DMS53 treated with DMSO at 0.1 percent for 48 hours (cell line): ENCODE results near the gene CDCP1.

ENCODE experiments used
- DNase-seq: peaks from one replicate; lab custom pipeline; 2025; ENCODE audit not compliant: unreplicated experiment; lab: John Stamatoyannopoulos, UW

CDCP1 gene, protein sequence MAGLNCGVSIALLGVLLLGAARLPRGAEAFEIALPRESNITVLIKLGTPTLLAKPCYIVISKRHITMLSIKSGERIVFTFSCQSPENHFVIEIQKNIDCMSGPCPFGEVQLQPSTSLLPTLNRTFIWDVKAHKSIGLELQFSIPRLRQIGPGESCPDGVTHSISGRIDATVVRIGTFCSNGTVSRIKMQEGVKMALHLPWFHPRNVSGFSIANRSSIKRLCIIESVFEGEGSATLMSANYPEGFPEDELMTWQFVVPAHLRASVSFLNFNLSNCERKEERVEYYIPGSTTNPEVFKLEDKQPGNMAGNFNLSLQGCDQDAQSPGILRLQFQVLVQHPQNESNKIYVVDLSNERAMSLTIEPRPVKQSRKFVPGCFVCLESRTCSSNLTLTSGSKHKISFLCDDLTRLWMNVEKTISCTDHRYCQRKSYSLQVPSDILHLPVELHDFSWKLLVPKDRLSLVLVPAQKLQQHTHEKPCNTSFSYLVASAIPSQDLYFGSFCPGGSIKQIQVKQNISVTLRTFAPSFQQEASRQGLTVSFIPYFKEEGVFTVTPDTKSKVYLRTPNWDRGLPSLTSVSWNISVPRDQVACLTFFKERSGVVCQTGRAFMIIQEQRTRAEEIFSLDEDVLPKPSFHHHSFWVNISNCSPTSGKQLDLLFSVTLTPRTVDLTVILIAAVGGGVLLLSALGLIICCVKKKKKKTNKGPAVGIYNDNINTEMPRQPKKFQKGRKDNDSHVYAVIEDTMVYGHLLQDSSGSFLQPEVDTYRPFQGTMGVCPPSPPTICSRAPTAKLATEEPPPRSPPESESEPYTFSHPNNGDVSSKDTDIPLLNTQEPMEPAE

DNA sequence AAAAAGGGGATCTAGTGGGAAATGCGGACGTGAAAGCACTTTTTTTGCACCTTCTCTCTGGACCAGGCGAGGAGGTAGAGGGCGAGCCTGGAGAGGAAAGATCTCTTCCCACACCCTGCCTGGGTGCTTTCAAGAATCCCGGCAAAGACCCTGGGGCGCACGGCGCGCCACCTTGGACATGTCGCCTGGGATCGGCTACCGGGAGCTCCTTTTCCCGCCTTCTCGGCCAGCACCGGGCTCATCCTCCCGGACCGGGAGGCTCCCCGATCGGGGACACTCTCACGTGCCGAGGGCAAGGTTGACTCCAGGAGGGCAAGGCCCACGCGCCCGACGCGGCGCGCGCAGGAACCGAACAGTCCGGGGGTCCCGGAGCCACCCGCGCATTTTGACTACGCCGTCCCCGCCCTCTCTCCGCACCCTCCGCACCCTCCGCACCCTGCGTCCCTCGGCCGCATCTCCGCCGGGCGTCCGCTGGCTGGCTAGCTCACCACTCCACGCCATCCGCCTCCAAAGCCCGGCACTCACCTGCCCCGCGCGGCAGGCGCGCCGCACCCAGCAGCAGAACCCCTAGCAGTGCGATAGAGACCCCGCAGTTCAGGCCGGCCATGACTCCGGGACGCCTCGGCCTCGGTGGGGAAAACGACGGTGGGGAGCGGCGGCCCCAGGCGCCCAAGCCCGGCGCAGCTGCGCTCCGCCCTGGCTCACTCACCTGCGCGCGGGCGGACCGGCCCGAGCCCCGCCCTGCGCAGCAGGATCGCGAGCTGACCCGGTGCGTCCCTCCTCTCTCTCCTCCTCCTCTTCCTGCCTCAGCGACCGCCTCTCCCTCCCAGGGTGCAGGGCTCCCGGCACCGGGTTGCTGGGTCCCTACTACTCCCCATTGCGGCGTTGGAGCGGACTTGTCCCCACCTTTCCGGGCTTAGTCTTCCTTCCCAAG lies at the start of gene CDCP1:
TSS of gene CDCP1 (minus strand) at position 698 of the 934 bp plus-strand sequence. CDS start at position 607, 91 bp downstream.
- peak; percentile 0 for DNase-seq

DNA sequence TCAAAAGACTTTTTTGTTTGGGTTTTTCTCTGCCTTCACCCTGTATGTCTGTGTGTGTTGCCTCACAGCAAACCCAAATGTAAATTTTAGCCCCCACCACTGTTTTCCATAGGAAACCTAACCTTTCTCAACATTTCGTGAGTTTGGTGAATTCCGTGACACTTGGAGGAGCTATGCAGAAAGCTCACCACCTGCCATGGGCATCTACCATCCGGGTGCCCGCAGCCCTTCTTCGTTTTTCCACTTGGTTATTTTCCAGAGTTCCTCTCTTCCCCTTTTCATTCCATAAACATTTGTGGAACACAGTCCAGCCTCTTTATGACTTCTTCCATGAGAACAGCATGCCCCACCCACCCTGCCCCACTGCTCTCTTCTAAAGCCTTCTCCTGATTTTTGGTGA lies 48.6 kb upstream of the CDCP1 start:
- DNase-seq: no peak

DNA sequence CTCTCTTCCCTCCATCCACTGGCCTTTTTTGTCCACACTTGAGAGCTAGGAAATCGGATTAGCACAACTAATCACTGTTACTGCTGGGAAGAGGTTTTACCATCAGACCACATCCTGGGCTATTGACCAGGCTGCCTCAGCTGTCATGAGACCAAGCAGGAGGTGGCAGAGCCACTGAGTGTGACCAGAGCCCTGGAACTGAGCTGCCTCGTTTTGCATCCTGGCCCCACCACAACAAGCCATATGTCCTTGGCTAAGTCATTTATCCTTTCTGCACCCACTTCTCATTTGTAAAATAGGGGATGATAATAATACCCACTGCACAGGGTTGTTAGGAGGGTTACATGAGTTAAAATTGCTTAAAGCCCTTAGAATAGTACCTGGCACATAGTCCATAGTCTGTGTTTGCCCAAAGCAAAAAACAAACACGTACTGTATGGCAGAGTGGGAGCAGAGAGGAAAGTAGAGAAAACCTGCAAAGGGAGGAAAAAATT lies 45.8 kb upstream of the CDCP1 start:
- no peak for DNase-seq

DNA sequence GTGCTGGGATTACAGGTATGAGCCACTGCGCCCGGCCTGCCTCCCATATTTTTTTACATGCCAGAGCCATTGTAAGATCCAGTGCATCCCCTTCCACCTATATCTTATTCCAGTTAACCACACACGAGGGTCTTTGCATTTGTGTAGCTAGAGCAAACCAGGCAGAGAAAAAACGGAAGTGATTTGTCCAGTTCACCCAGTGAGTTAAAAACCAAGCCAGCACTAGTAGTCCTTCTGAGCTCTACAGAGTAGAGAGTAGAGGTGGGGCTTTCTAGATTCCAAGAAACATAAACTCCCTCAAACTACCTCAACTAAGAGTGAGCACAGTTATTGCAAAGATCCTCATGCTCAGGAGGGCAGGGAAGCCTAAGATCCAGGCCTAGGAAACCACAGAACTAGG lies 45.2 kb upstream of the CDCP1 start:
- DNase-seq: no peak

DNA sequence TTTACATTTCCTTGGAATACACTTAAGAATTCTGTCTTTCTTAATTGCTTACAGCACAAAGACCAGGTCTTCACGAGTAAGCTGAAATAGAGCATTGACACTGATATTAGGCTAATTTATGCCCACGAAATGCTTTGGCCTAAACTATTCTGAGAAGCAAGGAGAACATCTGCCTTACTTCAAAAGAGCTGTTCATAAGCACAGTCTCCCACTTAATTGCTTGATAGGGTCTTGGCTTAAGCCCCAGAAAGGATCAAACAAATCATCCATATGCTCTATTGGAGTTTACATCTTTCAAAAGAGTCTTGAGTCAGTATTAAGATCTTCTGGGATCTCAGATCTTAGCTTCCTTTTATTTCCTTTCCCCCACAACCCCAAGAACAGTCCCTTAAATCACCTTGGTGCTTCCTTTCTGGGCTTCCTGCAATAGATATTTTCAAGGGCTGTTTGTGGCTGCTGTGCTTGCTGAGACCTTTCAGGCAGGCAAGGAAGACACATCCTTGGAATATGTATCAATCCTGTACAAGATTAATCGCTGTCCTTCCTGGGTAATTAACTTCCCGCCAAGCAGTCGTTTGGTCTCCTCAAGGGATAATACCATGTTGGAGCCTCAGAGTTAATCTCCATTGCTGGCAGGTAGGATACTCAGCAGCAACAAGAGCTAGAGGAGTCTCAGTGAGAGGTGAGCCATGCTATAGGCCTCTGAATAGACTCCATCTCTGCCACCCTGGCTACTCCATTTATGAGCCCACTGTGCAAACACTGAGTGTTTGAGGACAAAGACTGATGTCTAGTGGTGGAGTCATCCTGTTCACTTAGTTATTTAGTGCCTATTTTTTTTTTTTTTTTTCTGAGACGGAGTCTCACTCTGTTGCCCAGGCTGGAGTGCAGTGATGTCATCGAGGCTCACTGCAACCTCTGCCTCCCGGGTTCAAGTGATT lies 42.8 kb upstream of the CDCP1 start:
- DNase-seq: no peak

DNA sequence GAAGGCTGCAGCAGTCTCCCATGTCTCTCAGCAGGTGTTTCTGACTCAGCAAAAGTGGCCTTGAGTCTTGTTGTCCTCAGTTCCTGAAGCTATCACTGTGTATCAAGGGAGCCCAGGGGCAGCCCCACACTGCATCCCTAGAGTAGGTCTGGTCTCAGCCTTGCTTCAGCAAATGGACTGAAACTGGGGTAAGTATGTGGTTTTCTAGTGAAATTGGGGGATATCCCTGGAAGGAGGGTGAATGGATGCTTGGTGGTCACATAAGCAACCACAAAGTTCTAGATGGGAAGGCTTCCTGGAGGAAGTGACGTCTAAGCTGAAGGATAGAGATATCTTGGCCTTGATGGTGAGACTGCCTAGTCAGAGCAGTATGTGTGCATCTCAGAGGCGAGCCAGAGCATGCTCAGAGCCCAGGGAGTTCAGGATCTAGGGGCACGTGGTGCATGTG lies 41.5 kb upstream of the CDCP1 start:
- no peak for DNase-seq

DNA sequence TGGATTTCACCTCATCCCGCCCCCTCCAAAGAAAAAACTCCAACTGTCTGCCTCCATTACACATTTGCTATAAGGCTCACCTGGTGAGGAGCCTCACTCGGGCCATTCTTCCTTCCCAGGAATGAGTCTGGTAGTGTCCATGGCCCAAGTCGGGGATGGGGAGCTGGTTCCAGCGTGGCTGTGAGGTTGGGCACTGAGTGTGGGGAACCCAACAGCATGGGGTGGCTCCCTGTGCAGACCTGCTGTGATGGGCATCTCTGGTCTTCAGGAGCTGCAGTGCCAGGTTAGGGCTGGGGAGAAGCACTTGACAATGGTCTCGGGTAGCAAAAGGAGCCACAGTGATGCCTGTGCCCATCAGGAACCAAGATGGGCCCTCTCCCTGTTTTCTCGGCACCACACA lies 40.7 kb upstream of the CDCP1 start:
- no peak for DNase-seq

DNA sequence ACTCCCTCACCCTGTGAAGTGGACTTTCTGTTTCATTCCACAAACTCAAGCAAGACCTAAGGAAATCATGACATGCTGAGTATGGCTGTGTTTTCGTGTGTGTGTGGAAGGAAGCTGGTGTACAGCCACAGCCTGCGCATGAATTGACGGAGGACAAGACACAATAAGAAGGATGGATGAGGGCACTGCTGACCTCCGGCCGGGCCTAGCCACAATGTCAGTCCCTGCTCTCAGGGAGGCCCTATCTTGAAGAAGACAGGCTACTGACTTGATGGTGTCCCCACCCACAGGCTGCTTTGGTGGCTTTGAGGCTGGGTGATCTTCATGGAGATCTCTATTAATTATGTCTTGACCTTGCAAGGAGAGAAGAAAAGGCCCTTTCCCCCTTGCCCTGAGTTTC lies 39.3 kb upstream of the CDCP1 start:
- DNase-seq: no peak

DNA sequence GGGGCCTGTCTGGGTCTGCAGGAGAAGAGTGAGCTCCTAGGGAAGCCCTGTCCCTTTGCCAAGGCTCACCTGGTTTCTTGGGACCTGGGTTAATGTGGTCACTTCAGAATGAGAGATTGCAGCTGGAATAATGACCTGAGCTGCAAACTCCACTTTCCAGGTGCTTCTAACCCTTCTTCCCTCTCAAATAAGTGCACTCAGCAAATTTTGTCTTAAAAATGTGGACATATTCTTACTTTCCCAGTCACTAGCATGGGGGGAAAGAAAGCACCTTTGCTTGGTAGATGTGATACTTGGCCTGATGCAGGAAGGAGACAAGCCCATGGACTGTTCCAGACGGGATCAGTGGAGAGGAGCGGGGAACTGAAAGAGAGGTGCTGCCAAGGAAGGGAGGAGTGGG lies 38.9 kb upstream of the CDCP1 start:
- DNase-seq: no peak

DNA sequence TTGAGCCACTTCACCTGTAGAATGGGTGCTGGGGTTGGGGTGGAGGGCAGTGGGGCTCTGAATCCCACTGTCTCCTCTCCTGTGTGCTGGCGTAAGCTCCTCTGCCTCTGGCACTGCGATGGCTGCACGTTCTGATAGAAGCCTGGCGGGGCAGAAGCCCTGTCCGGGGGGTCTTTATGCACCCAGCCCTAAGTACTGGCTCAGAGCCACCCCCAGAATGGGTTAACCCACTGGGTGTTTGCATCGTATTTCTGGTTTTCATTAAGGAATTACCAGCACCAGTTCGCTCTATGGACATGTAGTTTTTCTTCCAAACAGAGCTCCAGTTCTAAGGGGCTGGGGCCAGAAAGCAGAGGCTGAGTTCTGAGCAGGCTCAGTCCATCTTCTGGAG lies 37.7 kb upstream of the CDCP1 start:
- no peak for DNase-seq

DNA sequence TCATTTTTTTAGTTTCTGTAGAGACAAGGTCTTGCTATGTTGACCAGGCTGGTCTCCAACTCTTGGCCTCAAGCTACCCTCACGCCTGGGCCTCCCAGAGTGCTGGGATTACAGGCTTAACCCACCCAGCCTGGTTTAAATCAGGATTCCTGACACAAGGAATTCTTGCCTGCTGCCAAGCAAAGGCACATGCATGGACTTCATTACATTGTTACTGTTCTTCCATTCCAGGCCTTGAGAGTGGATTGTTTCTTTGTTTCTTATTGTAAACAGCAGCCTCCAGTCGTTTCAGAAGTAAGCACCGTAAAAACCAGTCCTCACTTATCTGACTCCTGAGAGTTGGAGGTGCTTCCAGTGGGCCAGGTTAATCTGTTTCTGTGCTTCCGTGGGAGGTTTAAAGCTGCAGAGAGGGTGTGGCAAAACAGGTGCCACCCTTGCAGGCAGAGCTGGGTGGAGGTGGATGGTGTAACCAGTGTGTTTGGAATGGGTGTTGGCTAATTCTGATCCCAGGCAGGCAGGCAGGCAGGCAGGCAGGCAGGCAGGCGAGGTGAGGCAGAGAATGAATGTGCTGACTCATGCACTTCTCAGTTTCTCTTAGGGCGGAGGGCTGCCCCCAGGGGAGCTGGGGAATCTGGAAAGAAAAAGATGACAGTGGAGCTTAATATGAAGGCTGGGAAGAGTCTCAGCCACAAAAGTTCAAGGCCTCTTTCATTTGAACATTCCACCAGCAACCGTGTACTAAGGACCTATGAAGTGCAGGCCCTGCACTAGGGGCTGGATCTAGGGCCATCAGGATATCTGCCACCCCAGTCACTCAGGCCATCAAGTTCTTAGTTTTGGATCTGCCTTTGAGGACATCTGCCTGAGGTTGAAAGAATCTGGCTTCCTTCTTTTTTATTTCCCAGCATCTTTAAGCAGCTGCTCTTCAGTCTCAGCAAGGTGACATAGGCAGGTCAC lies 37.0 kb upstream of the CDCP1 start:
- no peak for DNase-seq

DNA sequence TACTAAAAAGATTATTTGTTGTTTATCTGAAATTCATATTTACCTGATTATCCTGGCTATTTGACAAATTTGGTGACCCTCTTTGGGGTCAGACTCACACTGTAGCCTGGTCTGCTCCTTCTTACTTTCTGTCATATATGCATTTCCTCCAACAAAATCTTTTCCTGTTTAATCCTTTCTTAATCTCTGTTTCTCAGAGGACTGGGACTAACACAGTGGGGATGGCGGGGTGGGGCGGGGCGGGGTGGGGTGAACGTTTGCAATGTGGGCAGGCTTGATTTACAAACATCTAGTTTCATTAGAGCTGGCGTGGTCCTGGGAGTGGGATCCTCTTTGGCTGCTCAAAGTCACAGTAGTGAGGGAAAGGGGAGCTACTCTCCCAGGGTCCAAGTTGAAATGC lies 35.3 kb upstream of the CDCP1 start:
- DNase-seq: no peak

DNA sequence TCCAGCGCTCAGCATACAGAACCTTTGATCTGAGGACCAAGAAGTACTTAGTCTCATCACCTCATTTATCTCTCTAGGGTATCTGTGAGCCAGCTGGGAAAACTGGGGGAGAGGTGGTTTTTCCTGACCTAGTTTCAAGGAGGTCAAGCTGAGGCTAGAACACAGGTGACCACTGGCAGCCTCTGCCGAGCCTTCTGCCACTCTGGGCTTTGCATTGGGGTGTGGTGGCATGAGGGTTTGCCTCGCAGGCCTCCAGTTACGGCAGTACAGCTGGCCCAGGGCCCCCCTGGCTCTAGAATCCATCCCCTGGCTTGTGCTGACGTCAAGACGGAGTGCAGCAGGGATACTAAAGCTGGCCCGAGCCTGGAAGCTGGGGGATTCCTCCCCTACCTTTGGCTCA lies 34.7 kb upstream of the CDCP1 start:
- DNase-seq: no peak

DNA sequence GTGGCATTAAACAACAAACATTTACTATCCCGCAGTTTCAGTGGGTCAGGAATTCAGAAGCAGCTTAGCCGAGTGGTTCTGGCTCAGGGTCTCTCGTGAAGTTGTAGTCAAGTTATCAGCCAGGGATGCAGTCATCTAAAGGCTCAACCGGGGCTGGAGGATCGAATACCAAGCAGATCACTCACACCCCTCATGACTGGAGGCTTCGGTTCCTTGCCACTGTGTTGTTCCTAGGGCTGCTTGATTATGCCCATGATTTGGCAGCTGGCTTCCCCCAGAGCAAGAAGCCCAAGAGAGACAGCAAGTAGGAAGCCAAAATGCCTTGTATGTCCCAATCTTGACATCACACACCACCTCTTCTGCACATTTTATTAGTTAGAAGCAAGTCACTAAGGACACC lies 33.9 kb upstream of the CDCP1 start:
- DNase-seq: no peak

DNA sequence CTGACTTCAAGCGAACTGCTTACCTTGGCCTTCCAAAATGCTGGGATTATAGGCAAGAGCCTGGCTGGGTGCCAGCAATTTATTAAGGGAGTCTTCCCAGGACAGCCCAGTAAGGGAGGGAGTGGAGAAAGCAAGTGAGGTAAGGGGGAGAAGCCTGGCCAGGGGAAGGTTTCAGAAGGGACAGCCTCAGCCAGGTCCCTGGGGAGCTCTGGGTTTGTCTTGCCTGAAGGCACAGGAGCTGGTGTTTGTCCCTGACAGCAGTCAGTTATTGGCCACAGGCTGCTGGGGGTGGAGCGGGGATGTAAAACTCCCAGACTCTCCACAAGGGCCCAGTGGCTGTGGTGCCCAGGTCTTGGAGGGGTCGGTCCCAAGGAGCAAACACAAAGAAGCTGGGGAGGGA lies 33.0 kb upstream of the CDCP1 start:
- DNase-seq: no peak

DNA sequence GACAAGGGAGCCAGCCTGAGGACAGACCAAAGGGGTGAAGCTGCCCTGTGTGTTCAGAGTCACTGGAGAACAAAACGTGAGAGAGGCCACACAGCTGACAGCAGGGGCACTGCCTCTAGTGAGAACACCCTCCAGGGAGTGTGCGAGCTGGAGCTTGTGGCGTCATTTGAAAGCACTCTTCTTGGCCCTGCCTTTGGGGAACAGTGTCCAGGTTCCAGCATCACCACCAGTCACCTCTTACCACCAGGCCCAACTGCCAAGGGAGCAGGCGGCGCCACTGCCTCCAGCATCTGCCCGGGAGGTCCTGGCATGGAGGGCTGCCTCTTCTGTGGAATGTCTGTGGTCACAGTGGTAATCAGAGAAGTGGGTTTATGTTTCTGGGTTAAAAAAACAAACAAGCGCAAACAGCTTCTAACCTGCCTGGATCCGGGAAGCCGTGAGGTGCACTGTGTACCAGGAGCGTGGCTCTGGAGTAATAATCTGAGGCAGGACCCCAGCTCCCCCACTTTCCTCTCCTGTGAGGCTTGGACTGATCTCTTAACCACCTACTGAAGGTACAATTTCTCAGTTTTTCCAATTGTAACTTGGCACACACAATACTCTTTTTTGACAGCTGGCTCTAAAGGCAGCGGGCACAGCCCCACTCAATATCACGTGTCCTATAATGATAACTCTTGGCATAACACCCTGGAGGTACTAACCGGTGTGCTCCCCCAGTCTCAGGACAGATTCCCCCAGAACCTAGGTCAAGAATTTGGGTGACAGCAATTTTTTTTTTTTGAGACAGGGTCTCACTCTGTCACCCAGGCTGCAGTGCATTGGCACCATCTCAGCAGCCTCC lies 32.2 kb upstream of the CDCP1 start:
- DNase-seq: no peak

DNA sequence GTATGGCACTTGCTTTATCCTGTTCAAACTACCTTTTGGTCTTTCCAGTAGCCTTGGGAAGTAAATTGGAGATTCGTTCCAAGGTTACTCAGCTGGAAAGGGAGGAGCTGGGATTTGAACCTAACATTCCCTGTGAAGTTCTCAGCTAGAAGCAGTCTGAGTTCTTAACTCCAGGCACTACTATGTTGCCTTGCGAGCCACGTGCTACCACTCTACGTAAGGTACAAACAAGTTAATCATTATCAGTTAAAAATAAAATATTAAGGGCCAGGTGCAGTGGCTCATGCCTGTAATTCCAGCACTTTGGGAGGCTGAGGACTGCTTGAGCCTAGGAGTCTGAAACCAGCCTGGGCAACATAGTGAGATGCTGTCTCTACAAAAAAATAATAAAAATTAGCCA lies 30.7 kb upstream of the CDCP1 start:
- DNase-seq: no peak

DNA sequence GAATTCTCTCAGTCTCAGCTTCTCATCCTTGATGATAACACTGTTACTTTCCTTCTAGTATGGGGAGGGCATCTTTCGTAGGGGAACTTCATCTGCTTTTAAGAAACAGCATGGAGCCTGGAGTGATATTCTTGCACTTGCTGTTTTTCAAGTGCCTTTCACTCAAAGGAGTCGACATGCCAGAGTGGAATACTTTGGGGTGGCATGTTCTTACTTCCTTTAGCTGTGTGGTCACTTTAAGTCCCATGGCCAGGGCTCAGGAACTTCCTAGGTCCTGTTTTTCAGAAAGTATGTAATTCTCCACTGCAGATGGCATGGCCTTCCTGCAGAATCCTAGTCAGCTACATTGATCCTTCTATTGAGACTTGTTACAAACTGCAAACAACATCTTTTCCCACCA lies 28.1 kb upstream of the CDCP1 start:
- no peak for DNase-seq
